SU-DHL-6 (cell line): ENCODE measurements around the gene OGDH.

ENCODE experiments used
- EZH2phosphoT487 ChIP-seq: fragments of 200-600 bp; sonication (generic), shearing (Covaris generic); conservative IDR thresholded peaks from 2 replicates; pipeline ENCODE4 v1.6.1; 2018; ENCODE audit warnings: mild to moderate bottlenecking, antibody characterized with exemption, low read length, moderate library complexity, mixed read lengths
- TF ChIP-seq, protein P1 (sequence below): fragments of 200-600 bp; sonication (generic); IDR thresholded peaks from one replicate; pipeline ENCODE4 v1.5.1; 2017; ENCODE audit warnings: antibody characterized with exemption, mild to moderate bottlenecking, low read length, moderate library complexity; ENCODE audit not compliant: insufficient read depth, poor library complexity, severe bottlenecking

DNA sequence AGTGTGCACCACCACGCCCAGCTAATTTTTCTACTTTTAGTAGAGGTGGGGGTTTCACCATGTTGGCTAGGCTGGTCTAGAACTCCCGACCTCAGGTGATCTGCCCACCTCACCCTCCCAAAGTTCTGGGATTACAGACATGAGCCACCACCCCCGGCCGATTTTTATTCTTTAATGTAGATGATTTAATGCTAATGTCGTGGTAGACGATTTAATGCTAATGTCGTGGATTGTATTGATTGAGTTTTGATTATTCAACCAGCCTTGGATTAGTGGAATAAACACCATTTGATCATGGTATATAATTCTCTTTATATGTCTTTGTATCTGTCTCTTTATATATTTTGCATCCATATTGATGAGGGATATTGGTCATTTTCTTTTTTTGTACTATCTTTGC lies 52.6 kb downstream of the OGDH start:
- TF ChIP-seq, protein P1, sequence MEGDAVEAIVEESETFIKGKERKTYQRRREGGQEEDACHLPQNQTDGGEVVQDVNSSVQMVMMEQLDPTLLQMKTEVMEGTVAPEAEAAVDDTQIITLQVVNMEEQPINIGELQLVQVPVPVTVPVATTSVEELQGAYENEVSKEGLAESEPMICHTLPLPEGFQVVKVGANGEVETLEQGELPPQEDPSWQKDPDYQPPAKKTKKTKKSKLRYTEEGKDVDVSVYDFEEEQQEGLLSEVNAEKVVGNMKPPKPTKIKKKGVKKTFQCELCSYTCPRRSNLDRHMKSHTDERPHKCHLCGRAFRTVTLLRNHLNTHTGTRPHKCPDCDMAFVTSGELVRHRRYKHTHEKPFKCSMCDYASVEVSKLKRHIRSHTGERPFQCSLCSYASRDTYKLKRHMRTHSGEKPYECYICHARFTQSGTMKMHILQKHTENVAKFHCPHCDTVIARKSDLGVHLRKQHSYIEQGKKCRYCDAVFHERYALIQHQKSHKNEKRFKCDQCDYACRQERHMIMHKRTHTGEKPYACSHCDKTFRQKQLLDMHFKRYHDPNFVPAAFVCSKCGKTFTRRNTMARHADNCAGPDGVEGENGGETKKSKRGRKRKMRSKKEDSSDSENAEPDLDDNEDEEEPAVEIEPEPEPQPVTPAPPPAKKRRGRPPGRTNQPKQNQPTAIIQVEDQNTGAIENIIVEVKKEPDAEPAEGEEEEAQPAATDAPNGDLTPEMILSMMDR = no peak
- TF ChIP-seq EZH2phosphoT487 = no peak
